ENCODE results near the gene CORO2A. TPM values are rescaled to one million over a fixed set of nuclear protein-coding genes. Genes with fewer than 3 reads are reported as not detected.
A peak's percentile ranks its signal among the peaks of the same experiment; 100 is the strongest.

The CORO2A gene
- total and polyA plus RNA-seq, 10 of the 15 experiments (the other 5 are each of a cell fraction or from before 2014, with no cell fraction given) = 1.0 to 5.3 (median 3.5) TPM

- TF ChIP-seq EZH2 (IDR thresholded peaks at IDR 0.05; ENCODE audit: borderline replicate concordance, control insufficient read depth, low read depth, low read length) (no peak), REST (IDR thresholded peaks at IDR 0.05; ENCODE audit: low read depth, low read length) (no peak), ZBTB4 (CRISPR knock-in tag; IDR thresholded peaks at IDR 0.05) (no peak), JUNB (IDR thresholded peaks at IDR 0.05) (0 out of 2 replicates have a peak, but pooled peaks have one; percentile 20), PRDM15 (CRISPR knock-in tag; IDR thresholded peaks at IDR 0.05) (no peak), CBX3 (IDR thresholded peaks at IDR 0.05; ENCODE audit: borderline replicate concordance, low read depth) (no peak), CREM (IDR thresholded peaks at IDR 0.05; ENCODE audit: low read depth) (peak; percentile 67)
- TF ChIP-seq, protein P1, sequence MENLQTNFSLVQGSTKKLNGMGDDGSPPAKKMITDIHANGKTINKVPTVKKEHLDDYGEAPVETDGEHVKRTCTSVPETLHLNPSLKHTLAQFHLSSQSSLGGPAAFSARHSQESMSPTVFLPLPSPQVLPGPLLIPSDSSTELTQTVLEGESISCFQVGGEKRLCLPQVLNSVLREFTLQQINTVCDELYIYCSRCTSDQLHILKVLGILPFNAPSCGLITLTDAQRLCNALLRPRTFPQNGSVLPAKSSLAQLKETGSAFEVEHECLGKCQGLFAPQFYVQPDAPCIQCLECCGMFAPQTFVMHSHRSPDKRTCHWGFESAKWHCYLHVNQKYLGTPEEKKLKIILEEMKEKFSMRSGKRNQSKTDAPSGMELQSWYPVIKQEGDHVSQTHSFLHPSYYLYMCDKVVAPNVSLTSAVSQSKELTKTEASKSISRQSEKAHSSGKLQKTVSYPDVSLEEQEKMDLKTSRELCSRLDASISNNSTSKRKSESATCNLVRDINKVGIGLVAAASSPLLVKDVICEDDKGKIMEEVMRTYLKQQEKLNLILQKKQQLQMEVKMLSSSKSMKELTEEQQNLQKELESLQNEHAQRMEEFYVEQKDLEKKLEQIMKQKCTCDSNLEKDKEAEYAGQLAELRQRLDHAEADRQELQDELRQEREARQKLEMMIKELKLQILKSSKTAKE (IDR thresholded peaks at IDR 0.05; ENCODE audit: low read depth, poor library complexity, severe bottlenecking) = peak; percentile 77
Observed at GRCh38 chr9:98101868-98102273, 90.6 kb downstream of the CORO2A start (continued).
